ENCODE results near the gene LIFR. TPM values are rescaled to one million over a fixed set of nuclear protein-coding genes. Genes with fewer than 3 reads are reported as not detected.

The LIFR gene
- total RNA-seq, 1 experiment from 2014 or later: 7.6 TPM

GRCh38 chr5:38469707-38470267, 86.7 kb downstream of the LIFR start:
- no peaks in the 10 kb centered on the region for H3K36me3 Mint-ChIP-seq (ENCODE audit: insufficient read depth, unreplicated experiment)
- H3K27ac Mint-ChIP-seq (ENCODE audit: unreplicated experiment): no peak overlapping the region
- no peaks in the 10 kb centered on the region for H3K4me1 Mint-ChIP-seq (ENCODE audit: low read depth, unreplicated experiment)
- DNase-seq: no peak
- H3K27me3 Mint-ChIP-seq (ENCODE audit: unreplicated experiment): no peaks in the 10 kb centered on the region
- no TSS peak for BruUV-seq (replicated peaks)
- intact Hi-C loops (cut with micrococcal nuclease; ENCODE audit: unreplicated experiment): no loop called here
- H3K9me3 Mint-ChIP-seq (ENCODE audit: low read depth, unreplicated experiment): no peaks in the 10 kb centered on the region
- CTCF ChIA-PET: no interaction called here
- H3K4me3 Mint-ChIP-seq (ENCODE audit: low read depth, unreplicated experiment): no peak overlapping the region
- TF ChIP-seq CTCF (IDR thresholded peaks at IDR 0.05; ENCODE audit: unreplicated experiment): no peak

DNA sequence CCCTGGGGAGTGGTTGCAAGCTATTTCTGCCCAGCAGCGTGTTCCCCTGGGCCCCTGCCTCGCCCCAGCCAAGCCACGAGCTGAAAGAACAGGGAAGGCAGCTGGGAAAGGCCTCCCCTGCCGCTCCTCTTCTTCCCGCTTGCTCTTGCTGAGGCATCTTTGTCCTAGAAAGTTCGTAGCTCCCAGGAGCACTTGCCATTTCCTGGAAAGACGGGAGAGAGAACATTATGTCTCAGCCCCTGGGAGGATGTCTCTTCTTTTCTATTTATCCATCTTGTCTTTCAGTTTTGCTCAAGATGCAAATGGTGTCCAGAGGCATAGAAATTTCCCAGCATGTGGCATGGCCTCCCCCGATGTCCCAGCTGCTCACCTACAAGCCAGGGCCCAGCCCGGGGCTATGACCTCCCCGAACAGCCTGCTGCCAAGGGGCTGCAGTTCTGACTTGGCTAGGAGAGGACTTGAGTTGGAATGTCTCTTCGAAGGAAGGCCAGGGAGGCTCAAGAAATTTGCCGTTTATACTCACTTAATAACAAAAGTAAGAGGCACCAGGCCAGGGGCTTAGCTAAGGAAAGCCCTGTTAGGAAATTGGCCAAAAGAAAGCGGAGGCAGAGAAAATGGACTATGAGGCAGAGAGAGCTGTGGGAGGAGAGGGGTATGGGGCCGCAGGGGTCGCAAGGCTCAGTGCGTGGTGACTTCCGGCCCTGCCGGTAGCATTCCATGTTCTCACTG, 87.3 kb downstream of the LIFR start:
- Mint-ChIP-seq H3K9me3 (ENCODE audit: low read depth, unreplicated experiment) (no peaks in the 10 kb centered on the region), H3K4me1 (ENCODE audit: low read depth, unreplicated experiment) (no peaks in the 10 kb centered on the region), H3K36me3 (ENCODE audit: insufficient read depth, unreplicated experiment) (no peaks in the 10 kb centered on the region), H3K4me3 (ENCODE audit: low read depth, unreplicated experiment) (no peak overlapping the region), H3K27ac (ENCODE audit: unreplicated experiment) (no peak overlapping the region), H3K27me3 (ENCODE audit: unreplicated experiment) (no peaks in the 10 kb centered on the region)
- BruUV-seq (replicated peaks): no TSS peak
- intact Hi-C loops (cut with micrococcal nuclease; ENCODE audit: unreplicated experiment): no loop called here
- no peak for TF ChIP-seq CTCF (IDR thresholded peaks at IDR 0.05; ENCODE audit: unreplicated experiment)
- CTCF ChIA-PET: no interaction called here
- DNase-seq: no peak

- intact Hi-C loops (cut with micrococcal nuclease; ENCODE audit: unreplicated experiment): no loop called here
- no TSS peak for BruUV-seq (replicated peaks)
- H3K4me1 Mint-ChIP-seq (ENCODE audit: low read depth, unreplicated experiment): no peaks in the 10 kb centered on the region
- no peak overlapping the region for H3K4me3 Mint-ChIP-seq (ENCODE audit: low read depth, unreplicated experiment)
- H3K27me3 Mint-ChIP-seq (ENCODE audit: unreplicated experiment): no peaks in the 10 kb centered on the region
- no peak for TF ChIP-seq CTCF (IDR thresholded peaks at IDR 0.05; ENCODE audit: unreplicated experiment)
- CTCF ChIA-PET: no interaction called here
- no peaks in the 10 kb centered on the region for H3K36me3 Mint-ChIP-seq (ENCODE audit: insufficient read depth, unreplicated experiment)
- H3K27ac Mint-ChIP-seq (ENCODE audit: unreplicated experiment): no peak overlapping the region
- H3K9me3 Mint-ChIP-seq (ENCODE audit: low read depth, unreplicated experiment): no peaks in the 10 kb centered on the region
- DNase-seq: no peak
Observed at GRCh38 chr5:38468202-38468673, 88.2 kb downstream of the LIFR start.

GRCh38 chr5:38467353-38468040, 88.9 kb downstream of the LIFR start:
- Mint-ChIP-seq H3K4me3 (ENCODE audit: low read depth, unreplicated experiment) (no peak overlapping the region), H3K27me3 (ENCODE audit: unreplicated experiment) (no peaks in the 10 kb centered on the region), H3K9me3 (ENCODE audit: low read depth, unreplicated experiment) (no peaks in the 10 kb centered on the region), H3K4me1 (ENCODE audit: low read depth, unreplicated experiment) (no peaks in the 10 kb centered on the region), H3K27ac (ENCODE audit: unreplicated experiment) (no peak overlapping the region), H3K36me3 (ENCODE audit: insufficient read depth, unreplicated experiment) (no peaks in the 10 kb centered on the region)
- intact Hi-C loops (cut with micrococcal nuclease; ENCODE audit: unreplicated experiment): no loop called here
- no TSS peak for BruUV-seq (replicated peaks)
- CTCF ChIA-PET: interaction anchor here (0.6 kb wide), 1 partner anchor 244 kb away, joined by 4 read pairs; no protein-coding TSS in a partner anchor
- no peak for DNase-seq
- TF ChIP-seq CTCF (IDR thresholded peaks at IDR 0.05; ENCODE audit: unreplicated experiment): no peak

Data from Calu3 (cell line).